ENCODE data around the gene PLEKHA7. TPM values are rescaled to one million over a fixed set of nuclear protein-coding genes. Genes with fewer than 3 reads are reported as not detected.

Gene PLEKHA7
- polyA plus RNA-seq, 1 of the 3 experiments (the other 2 are of a cell fraction) = 0.12 TPM

GRCh38 chr11:17012712-17013547 lies 1.3 kb downstream of the PLEKHA7 start:
- Histone ChIP-seq H3K79me2 (ENCODE audit: insufficient read depth) (no peaks in the 10 kb centered on the region), H3K36me3 (replicated peaks in 1 of 2; ENCODE audit: control insufficient read depth in 1 of 2, insufficient read depth in 2 of 2, low read length in 1 of 2) (no peaks in the 10 kb centered on the region), H4K20me1 (ENCODE audit: insufficient read depth) (no peaks in the 10 kb centered on the region), H3K9me3 (no peaks in the 10 kb centered on the region), H3K4me2 (no peak overlapping the region), H3K27ac (ENCODE audit: low read depth in 2 of 2, low read length in 1 of 2) (no peak overlapping the region), H3K9me2 (no peaks in the 10 kb centered on the region), H2AFZ (ENCODE audit: low read depth) (no peak overlapping the region), H3K4me1 (ENCODE audit: control insufficient read depth in 1 of 2, insufficient read depth in 2 of 2, low read depth in 1 of 2, low read length in 1 of 2) (peaks cover 0 to 3% of the 10 kb centered on the region in 2 experiments; a peak in 1 of 4 replicates), H3K4me3 (ENCODE audit: low read depth in 2 of 2, low read length in 1 of 2) (no peak overlapping the region), H3F3A (replicated peaks; ENCODE audit: insufficient read depth) (no peaks in the 10 kb centered on the region), H3K9ac (no peak overlapping the region), H3K27me3 (ENCODE audit: insufficient read depth) (peaks cover 49% of the 10 kb centered on the region)
- DNase-seq = no peak
- ChIA-PET CTCF (interaction anchor here (1.2 kb wide), 1 partner anchor 67 kb away, joined by 3 read pairs; no protein-coding TSS in a partner anchor), POLR2A (no interaction called here)
- TF ChIP-seq MXI1 (IDR thresholded peaks at IDR 0.05; ENCODE audit: low read depth, low read length) = no peak
- 64% methylated on average over 30 of the region's 38 CpGs for WGBS (ENCODE audit: low lambda C conversion rate)

GRCh38 chr11:17012179-17012578 lies 2.0 kb downstream of the PLEKHA7 start:
- Histone ChIP-seq H2AFZ (ENCODE audit: low read depth) (no peak overlapping the region), H3K4me2 (no peak overlapping the region), H3K4me1 (ENCODE audit: control insufficient read depth in 1 of 2, insufficient read depth in 2 of 2, low read depth in 1 of 2, low read length in 1 of 2) (peaks cover 0 to 3% of the 10 kb centered on the region in 2 experiments; a peak in 1 of 4 replicates), H3K4me3 (ENCODE audit: low read depth in 2 of 2, low read length in 1 of 2) (no peak overlapping the region), H3K27me3 (ENCODE audit: insufficient read depth) (peaks cover 49% of the 10 kb centered on the region), H3F3A (replicated peaks; ENCODE audit: insufficient read depth) (no peaks in the 10 kb centered on the region), H3K79me2 (ENCODE audit: insufficient read depth) (no peaks in the 10 kb centered on the region), H3K36me3 (replicated peaks in 1 of 2; ENCODE audit: control insufficient read depth in 1 of 2, insufficient read depth in 2 of 2, low read length in 1 of 2) (no peaks in the 10 kb centered on the region), H4K20me1 (ENCODE audit: insufficient read depth) (no peaks in the 10 kb centered on the region), H3K9me3 (no peaks in the 10 kb centered on the region), H3K9ac (no peak overlapping the region), H3K9me2 (no peaks in the 10 kb centered on the region), H3K27ac (ENCODE audit: low read depth in 2 of 2, low read length in 1 of 2) (no peak overlapping the region)
- no peak for TF ChIP-seq YY1 (IDR thresholded peaks at IDR 0.05; ENCODE audit: low read depth)
- no peak for TF ChIP-seq MXI1 (IDR thresholded peaks at IDR 0.05; ENCODE audit: low read depth, low read length)
- no peak for TF ChIP-seq MEF2A (IDR thresholded peaks at IDR 0.05; ENCODE audit: borderline replicate concordance, low read depth)
- TF ChIP-seq, protein P1, sequence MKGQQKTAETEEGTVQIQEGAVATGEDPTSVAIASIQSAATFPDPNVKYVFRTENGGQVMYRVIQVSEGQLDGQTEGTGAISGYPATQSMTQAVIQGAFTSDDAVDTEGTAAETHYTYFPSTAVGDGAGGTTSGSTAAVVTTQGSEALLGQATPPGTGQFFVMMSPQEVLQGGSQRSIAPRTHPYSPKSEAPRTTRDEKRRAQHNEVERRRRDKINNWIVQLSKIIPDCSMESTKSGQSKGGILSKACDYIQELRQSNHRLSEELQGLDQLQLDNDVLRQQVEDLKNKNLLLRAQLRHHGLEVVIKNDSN (IDR thresholded peaks at IDR 0.05; ENCODE audit: borderline replicate concordance, low read depth) = no peak
- TF ChIP-seq CTCF (IDR thresholded peaks at IDR 0.05) = no peak
- no peak for TF ChIP-seq RAD21 (IDR thresholded peaks at IDR 0.05; ENCODE audit: low read length)
- TF ChIP-seq IRF3 (IDR thresholded peaks at IDR 0.05; ENCODE audit: low read depth, low read length) = no peak
- TF ChIP-seq SIN3A (IDR thresholded peaks at IDR 0.05; ENCODE audit: borderline replicate concordance, low read depth, low read length) = no peak
- no peak for TF ChIP-seq RCOR1 (IDR thresholded peaks at IDR 0.05; ENCODE audit: low read length)
- TF ChIP-seq TCF12 (IDR thresholded peaks at IDR 0.05) = no peak
- no peak for TF ChIP-seq GABPA (IDR thresholded peaks at IDR 0.05; ENCODE audit: low read depth)
- no peak for TF ChIP-seq FOSL2 (IDR thresholded peaks at IDR 0.05; ENCODE audit: borderline replicate concordance, low read depth)
- no peak for TF ChIP-seq SMC3 (IDR thresholded peaks at IDR 0.05; ENCODE audit: low read depth, low read length)
- no peak for TF ChIP-seq POLR2AphosphoS5 (IDR thresholded peaks at IDR 0.05; ENCODE audit: low read depth, low read length)
- TF ChIP-seq, protein P2, sequence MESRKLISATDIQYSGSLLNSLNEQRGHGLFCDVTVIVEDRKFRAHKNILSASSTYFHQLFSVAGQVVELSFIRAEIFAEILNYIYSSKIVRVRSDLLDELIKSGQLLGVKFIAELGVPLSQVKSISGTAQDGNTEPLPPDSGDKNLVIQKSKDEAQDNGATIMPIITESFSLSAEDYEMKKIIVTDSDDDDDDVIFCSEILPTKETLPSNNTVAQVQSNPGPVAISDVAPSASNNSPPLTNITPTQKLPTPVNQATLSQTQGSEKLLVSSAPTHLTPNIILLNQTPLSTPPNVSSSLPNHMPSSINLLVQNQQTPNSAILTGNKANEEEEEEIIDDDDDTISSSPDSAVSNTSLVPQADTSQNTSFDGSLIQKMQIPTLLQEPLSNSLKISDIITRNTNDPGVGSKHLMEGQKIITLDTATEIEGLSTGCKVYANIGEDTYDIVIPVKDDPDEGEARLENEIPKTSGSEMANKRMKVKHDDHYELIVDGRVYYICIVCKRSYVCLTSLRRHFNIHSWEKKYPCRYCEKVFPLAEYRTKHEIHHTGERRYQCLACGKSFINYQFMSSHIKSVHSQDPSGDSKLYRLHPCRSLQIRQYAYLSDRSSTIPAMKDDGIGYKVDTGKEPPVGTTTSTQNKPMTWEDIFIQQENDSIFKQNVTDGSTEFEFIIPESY (IDR thresholded peaks at IDR 0.05; ENCODE audit: borderline replicate concordance, low read depth) = no peak
- no peak for TF ChIP-seq TAF1 (IDR thresholded peaks at IDR 0.05; ENCODE audit: borderline replicate concordance, low read depth, low read length)
- TF ChIP-seq, protein P3, sequence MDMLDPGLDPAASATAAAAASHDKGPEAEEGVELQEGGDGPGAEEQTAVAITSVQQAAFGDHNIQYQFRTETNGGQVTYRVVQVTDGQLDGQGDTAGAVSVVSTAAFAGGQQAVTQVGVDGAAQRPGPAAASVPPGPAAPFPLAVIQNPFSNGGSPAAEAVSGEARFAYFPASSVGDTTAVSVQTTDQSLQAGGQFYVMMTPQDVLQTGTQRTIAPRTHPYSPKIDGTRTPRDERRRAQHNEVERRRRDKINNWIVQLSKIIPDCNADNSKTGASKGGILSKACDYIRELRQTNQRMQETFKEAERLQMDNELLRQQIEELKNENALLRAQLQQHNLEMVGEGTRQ (IDR thresholded peaks at IDR 0.05; ENCODE audit: borderline replicate concordance, low read depth, low read length) = no peak
- no peak for TF ChIP-seq TEAD4 (IDR thresholded peaks at IDR 0.05; ENCODE audit: borderline replicate concordance, insufficient read depth)
- no peak for TF ChIP-seq EZH2phosphoT487 (IDR thresholded peaks at IDR 0.05; ENCODE audit: borderline replicate concordance, low read depth)
- ChIA-PET POLR2A (no interaction called here), CTCF (interaction anchor here (1.2 kb wide), 1 partner anchor 66 kb away, joined by 3 read pairs; no protein-coding TSS in a partner anchor)
- DNase-seq = no peak
- WGBS (ENCODE audit: low lambda C conversion rate) = 78% methylated on average over 6 of the region's 6 CpGs
